ENCODE data around the gene CHCHD6.

Gene CHCHD6

GRCh38 chr3:126945891-126946290 lies 241.9 kb downstream of the CHCHD6 start:
- DNase-seq (ENCODE audit: low read depth) = no peak
- no peak for TF ChIP-seq CTCF (conservative IDR thresholded peaks at IDR 0.05; ENCODE audit: control insufficient read depth, insufficient read depth, low read depth, low read length)
- no peak overlapping the region for H3K4me3 ChIP-seq (ENCODE audit: control insufficient read depth, low read depth, low read length)

- H3K4me3 ChIP-seq (ENCODE audit: control insufficient read depth, low read depth, low read length) = no peak overlapping the region
- no peak for TF ChIP-seq CTCF (conservative IDR thresholded peaks at IDR 0.05; ENCODE audit: control insufficient read depth, insufficient read depth, low read depth, low read length)
- no peak for DNase-seq (ENCODE audit: low read depth)
These were observed 242.4 kb downstream of the CHCHD6 start for GRCh38 chr3:126946405-126946804.

- DNase-seq (ENCODE audit: low read depth) = no peak
- no peak overlapping the region for H3K4me3 ChIP-seq (ENCODE audit: control insufficient read depth, low read depth, low read length)
- no peak for TF ChIP-seq CTCF (conservative IDR thresholded peaks at IDR 0.05; ENCODE audit: control insufficient read depth, insufficient read depth, low read depth, low read length)
These were observed 243.4 kb downstream of the CHCHD6 start for GRCh38 chr3:126947429-126947828.

- no peak for TF ChIP-seq CTCF (conservative IDR thresholded peaks at IDR 0.05; ENCODE audit: control insufficient read depth, insufficient read depth, low read depth, low read length)
These were observed 245.0 kb downstream of the CHCHD6 start for GRCh38 chr3:126948980-126949535.

GRCh38 chr3:126951561-126951960 lies 247.5 kb downstream of the CHCHD6 start:
- no peak for DNase-seq (ENCODE audit: low read depth)
- no peak for TF ChIP-seq CTCF (conservative IDR thresholded peaks at IDR 0.05; ENCODE audit: control insufficient read depth, insufficient read depth, low read depth, low read length)
- H3K4me3 ChIP-seq (ENCODE audit: control insufficient read depth, low read depth, low read length) = no peak overlapping the region

More at GRCh38 chr3:126948980-126949535, 245.0 kb downstream of the CHCHD6 start:
- no peak for DNase-seq (ENCODE audit: low read depth)
- no peak overlapping the region for H3K4me3 ChIP-seq (ENCODE audit: control insufficient read depth, low read depth, low read length)

GRCh38 chr3:126952261-126952982 lies 248.4 kb downstream of the CHCHD6 start:
- DNase-seq (ENCODE audit: low read depth) = no peak
- TF ChIP-seq CTCF (conservative IDR thresholded peaks at IDR 0.05; ENCODE audit: control insufficient read depth, insufficient read depth, low read depth, low read length) = no peak
- H3K4me3 ChIP-seq (ENCODE audit: control insufficient read depth, low read depth, low read length) = no peak overlapping the region
